ENCODE results near the gene MLEC.

The MLEC gene

GRCh38 chr12:120719496-120720233 lies 32.7 kb downstream of the MLEC start:
- TF ChIP-seq REST (IDR thresholded peaks at IDR 0.05; ENCODE audit: insufficient read depth in 1 of 2, low read depth in 2 of 2, low read length in 2 of 2) (no peak), SIN3A (IDR thresholded peaks at IDR 0.05; ENCODE audit: borderline replicate concordance, insufficient read depth, low read length) (no peak), FOXP2 (optimal IDR thresholded peaks at IDR 0.05; ENCODE audit: borderline replicate concordance, extremely low read depth, extremely low read length, insufficient read depth) (no peak), TAF1 (IDR thresholded peaks at IDR 0.05; ENCODE audit: borderline replicate concordance, insufficient read depth, low read length) (no peak), POLR2AphosphoS5 (IDR thresholded peaks at IDR 0.05; ENCODE audit: low read depth, low read length) (no peak)

GRCh38 chr12:120720234-120720986 lies 33.5 kb downstream of the MLEC start:
- TF ChIP-seq POLR2AphosphoS5 (IDR thresholded peaks at IDR 0.05; ENCODE audit: low read depth, low read length) (no peak), TAF1 (IDR thresholded peaks at IDR 0.05; ENCODE audit: borderline replicate concordance, insufficient read depth, low read length) (no peak), SIN3A (IDR thresholded peaks at IDR 0.05; ENCODE audit: borderline replicate concordance, insufficient read depth, low read length) (no peak), FOXP2 (optimal IDR thresholded peaks at IDR 0.05; ENCODE audit: borderline replicate concordance, extremely low read depth, extremely low read length, insufficient read depth) (no peak), REST (IDR thresholded peaks at IDR 0.05; ENCODE audit: insufficient read depth in 1 of 2, low read depth in 2 of 2, low read length in 2 of 2) (no peak)

GRCh38 chr12:120720987-120721801 lies 34.2 kb downstream of the MLEC start:
- no peak for TF ChIP-seq SIN3A (IDR thresholded peaks at IDR 0.05; ENCODE audit: borderline replicate concordance, insufficient read depth, low read length)
- no peak for TF ChIP-seq TAF1 (IDR thresholded peaks at IDR 0.05; ENCODE audit: borderline replicate concordance, insufficient read depth, low read length)
- no peak for TF ChIP-seq REST (IDR thresholded peaks at IDR 0.05; ENCODE audit: insufficient read depth in 1 of 2, low read depth in 2 of 2, low read length in 2 of 2)

GRCh38 chr12:120721866-120722265 lies 34.9 kb downstream of the MLEC start:
- no peak for TF ChIP-seq TAF1 (IDR thresholded peaks at IDR 0.05; ENCODE audit: borderline replicate concordance, insufficient read depth, low read length)
- TF ChIP-seq SIN3A (IDR thresholded peaks at IDR 0.05; ENCODE audit: borderline replicate concordance, insufficient read depth, low read length), result no peak
- no peak for TF ChIP-seq POLR2AphosphoS5 (IDR thresholded peaks at IDR 0.05; ENCODE audit: low read depth, low read length)
- no peak for TF ChIP-seq FOXP2 (optimal IDR thresholded peaks at IDR 0.05; ENCODE audit: borderline replicate concordance, extremely low read depth, extremely low read length, insufficient read depth)
- TF ChIP-seq REST (IDR thresholded peaks at IDR 0.05; ENCODE audit: insufficient read depth in 1 of 2, low read depth in 2 of 2, low read length in 2 of 2), result no peak
